Activated CD8-positive, alpha-beta memory T cell treated with anti-CD3 and anti-CD28 coated beads for 36 hours (primary cell): Measurements from ENCODE around the gene AUTS2. TPM values are rescaled to one million over a fixed set of nuclear protein-coding genes. Genes with fewer than 3 reads are reported as not detected.

ENCODE experiments used
- CTCF ChIA-PET: fragments of 350-600 bp; sonication (Branson Sonifier 250); formaldehyde crosslinking; loops from one replicate; lab custom pipeline; 2021; ENCODE audit warnings: antibody characterized with exemption; lab: Charles Lee
- POLR2A ChIA-PET: fragments of 350-600 bp; sonication (Branson Sonifier 250); formaldehyde crosslinking; loops from one replicate; lab custom pipeline; 2021; ENCODE audit warnings: antibody characterized with exemption; lab: Charles Lee
- total RNA-seq, 2 experiments: library from RNA; stranded (reverse); gene quantifications; one replicate each; pipeline ENCODE4 v1.2.3, GENCODE V29; 2021

AUTS2 gene
- total RNA-seq, 2 experiments from 2014 or later, result 3.4 to 3.5 TPM

- CTCF ChIA-PET, result no interaction called here
- POLR2A ChIA-PET, result no interaction called here
Observed at GRCh38 chr7:69620063-69620462, 21.8 kb downstream of the AUTS2 start.

DNA sequence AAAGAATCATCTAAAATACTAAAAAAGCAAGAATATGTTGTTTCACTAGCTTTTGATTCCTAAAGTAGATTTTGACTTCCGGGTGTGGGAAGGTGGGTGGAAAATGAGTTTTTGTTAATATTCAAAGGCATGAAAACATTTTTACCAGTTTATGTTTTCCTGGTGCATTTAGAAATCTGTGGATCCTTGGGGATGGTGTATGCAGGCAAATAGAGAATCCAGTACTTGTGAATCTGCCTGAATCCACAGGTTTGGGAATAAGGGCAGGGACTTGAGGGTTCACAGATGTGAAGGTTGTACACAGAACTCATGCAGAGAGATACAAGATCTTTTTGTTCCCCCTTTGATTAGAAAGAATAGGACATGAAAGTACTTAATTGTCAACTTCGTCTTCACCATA lies 22.4 kb downstream of the AUTS2 start:
- CTCF ChIA-PET, result no interaction called here
- POLR2A ChIA-PET, result no interaction called here

- ChIA-PET CTCF (no interaction called here), POLR2A (no interaction called here)
Observed at GRCh38 chr7:69622014-69622835, 23.9 kb downstream of the AUTS2 start.

DNA sequence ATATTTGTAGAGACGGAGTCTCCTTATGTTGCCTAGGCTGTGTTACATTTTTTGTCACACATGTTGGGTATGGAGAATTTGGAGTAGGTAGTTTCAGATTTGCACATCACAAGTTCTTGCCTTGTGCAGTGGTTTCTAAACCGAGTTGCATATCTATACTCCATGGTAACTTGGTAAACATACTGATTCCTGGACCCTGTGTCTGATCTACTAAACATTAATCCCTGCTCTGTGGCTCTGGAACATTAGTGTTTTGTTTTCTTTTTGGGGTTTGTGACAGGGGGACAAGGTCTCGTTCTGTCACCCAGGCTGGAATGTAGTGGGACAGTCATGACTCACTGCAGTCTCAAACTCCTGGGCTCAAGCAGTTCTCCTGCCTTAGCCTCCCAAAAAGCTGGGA lies 24.7 kb downstream of the AUTS2 start:
- CTCF ChIA-PET, result no interaction called here
- POLR2A ChIA-PET, result no interaction called here

- ChIA-PET CTCF (no interaction called here), POLR2A (no interaction called here)
Observed at GRCh38 chr7:69624435-69625230, 26.4 kb downstream of the AUTS2 start.

GRCh38 chr7:69625238-69625637 lies 27.0 kb downstream of the AUTS2 start:
- CTCF ChIA-PET, result no interaction called here
- POLR2A ChIA-PET, result no interaction called here

GRCh38 chr7:69625798-69626197 lies 27.5 kb downstream of the AUTS2 start:
- CTCF ChIA-PET, result no interaction called here
- POLR2A ChIA-PET, result no interaction called here

- POLR2A ChIA-PET, result no interaction called here
- CTCF ChIA-PET, result interaction anchor here (1.1 kb wide), 1 partner anchor 30 kb away, joined by 3 read pairs; no protein-coding TSS in a partner anchor
Observed at GRCh38 chr7:69630292-69630691, 32.0 kb downstream of the AUTS2 start.

GRCh38 chr7:69631131-69631530 lies 32.9 kb downstream of the AUTS2 start:
- ChIA-PET POLR2A (no interaction called here), CTCF (no interaction called here)

DNA sequence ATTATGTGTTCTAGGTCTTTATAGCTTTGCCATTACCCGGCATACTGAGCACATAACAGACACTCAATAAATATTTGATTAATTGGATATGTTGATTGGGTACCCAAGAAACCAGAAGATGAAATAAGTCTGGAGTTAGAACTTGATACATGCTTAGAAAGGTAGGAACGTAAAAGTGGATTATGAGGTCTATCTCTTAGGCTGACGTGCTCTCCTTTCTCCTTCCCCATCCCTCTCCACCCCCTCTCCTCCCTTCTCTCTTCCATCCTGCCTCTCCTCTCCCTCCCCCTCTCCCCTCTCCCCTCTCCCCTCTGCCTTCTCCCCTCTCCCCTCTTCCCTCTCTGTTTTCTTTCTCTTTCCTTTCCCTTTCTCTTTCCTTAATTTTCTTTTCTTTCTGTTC lies 34.0 kb downstream of the AUTS2 start:
- ChIA-PET CTCF (no interaction called here), POLR2A (no interaction called here)

GRCh38 chr7:69633122-69633831 lies 35.0 kb downstream of the AUTS2 start:
- POLR2A ChIA-PET, result no interaction called here
- CTCF ChIA-PET, result no interaction called here

DNA sequence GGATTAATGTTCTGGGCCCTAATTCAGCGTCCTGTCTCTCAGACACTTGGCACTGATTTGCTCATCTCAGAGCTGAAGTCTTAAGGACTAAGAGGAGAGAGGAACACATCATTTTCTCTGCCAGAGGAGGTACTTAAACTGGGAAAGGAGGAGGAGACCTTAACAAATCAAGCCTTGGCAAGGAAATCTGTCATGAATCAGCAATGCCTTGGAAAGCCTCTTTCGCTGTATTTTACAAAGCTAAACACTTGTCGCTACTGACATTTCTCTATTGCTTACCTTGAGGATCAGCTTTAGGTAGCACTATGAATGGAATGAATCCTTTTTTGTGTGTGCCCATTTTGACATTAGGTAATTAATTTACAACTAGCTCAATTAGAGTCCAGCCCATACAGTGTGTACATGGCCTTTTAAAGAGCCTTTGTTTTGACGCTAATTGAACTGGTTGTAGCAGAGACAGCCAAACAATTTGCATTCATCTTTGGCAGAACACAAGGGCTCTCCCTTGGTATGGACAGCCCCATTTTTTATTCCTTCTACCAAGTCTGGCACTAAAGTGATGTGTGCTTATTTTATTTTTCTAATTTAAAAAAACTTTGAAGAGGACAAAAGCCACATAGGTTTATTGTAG lies 37.4 kb downstream of the AUTS2 start:
- POLR2A ChIA-PET, result no interaction called here

DNA sequence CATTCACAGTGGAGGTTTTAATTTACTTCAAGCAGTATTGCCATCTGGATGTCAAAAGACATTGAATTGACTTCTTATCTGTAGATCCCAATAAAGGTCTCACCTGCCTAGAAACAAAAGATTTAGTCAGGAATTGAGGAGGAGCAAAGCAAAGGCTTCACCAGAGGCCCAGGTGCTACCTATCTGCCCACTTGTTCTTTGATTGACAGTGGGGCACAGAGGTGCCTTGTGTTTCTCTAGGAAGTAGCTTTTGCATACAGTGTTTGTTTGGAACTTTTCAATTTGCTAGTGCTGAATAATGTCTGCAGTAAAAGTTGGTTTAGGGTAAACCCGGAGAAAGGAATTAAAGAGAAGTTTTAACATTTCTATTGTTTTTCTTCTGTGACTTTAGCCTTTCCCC lies 40.4 kb downstream of the AUTS2 start:
- CTCF ChIA-PET, result no interaction called here
- POLR2A ChIA-PET, result no interaction called here

More for the DNA sequence above, 37.4 kb downstream of the AUTS2 start:
- CTCF ChIA-PET, result no interaction called here

- ChIA-PET CTCF (no interaction called here), POLR2A (no interaction called here)
Observed at GRCh38 chr7:69640216-69640615, 41.9 kb downstream of the AUTS2 start.

DNA sequence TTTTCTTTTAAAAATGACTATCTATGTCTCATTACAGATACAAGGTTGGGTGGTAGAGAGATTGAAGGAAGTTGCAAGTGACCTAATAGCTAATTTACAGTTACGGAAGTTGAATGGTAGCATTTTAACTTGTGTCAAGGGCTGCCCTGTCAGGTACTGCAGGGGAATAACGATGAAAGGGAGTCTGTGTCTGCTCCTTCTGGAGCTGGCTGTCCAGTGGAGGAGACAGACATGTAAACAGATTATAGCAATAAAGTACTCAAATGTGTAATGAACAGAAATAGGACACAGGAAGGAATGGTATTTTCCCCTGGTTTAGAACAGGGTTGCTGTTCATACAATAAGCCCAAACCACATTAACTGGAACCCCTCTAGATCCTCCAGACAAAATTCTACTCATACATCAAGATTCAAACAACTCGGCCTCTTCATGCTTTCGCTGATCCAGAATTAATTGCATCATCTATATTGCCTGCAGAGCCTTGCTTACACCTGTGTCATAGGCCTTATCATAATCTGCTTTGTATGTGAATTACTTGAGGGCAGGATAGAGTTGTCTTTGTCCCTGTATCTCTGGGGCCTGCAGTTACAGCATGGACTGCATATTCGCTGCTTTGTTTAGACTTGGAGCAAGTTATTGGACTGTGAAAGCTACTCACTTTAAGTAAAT lies 42.8 kb downstream of the AUTS2 start:
- CTCF ChIA-PET, result no interaction called here
- POLR2A ChIA-PET, result no interaction called here

GRCh38 chr7:69643265-69643664 lies 45.0 kb downstream of the AUTS2 start:
- ChIA-PET CTCF (no interaction called here), POLR2A (no interaction called here)

DNA sequence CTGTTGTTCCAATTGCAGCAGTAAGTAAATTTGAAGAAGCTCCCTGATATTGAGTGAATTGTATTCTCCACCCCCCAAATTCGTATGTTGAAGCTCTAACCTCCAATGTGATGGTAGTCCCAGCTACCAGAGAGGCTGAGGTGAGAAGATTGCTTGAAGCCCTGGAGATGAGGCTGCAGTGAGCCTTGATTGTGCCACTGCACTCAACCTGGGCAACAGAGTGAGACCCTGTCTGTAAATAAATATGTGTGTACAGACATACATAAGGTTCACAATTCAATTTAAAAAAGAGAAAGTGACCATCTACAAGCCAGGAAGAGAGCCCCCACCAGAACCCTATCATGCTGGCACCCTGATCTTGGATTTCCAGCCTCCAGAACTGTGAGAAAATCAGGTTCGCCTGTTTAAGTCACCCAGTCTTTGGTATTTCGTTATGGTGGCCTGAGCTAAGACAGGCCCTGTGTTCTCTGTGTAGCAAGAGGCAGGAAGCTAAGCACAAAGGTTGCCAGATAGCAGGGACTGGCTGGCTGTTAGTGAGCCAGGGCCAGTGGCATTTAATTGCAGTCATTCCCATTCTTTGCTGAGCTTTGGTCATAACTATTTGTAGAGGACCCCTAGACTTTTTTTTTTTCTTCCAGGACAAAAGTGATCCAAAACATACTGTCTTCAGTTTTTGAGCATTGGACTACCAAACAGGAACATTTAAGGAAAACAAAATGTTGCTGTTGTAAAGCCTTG lies 45.6 kb downstream of the AUTS2 start:
- ChIA-PET CTCF (no interaction called here), POLR2A (no interaction called here)

DNA sequence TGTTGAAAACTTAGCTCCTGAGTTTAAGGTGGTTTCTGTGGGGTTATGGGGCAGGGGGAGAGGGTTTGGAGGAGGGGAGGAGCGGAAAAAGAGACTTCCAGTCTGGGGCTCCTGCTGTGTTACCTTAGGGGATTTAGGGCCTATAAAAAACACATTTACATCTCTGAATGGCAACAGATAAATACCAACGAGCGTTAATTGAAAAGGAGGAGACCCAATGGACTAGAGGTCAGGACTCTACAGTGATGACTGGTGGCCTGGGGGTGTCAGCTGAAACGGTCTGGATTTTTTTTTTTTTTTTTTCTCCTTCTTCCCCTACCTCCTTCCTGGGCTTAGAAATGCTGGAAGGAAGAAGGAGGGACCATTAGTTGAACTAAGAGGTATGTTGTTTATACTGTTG lies 47.4 kb downstream of the AUTS2 start:
- POLR2A ChIA-PET, result interaction anchor here (0.5 kb wide), 1 partner anchor 13 kb away, joined by 3 read pairs; no protein-coding TSS in a partner anchor

More for the DNA sequence above, 47.4 kb downstream of the AUTS2 start:
- CTCF ChIA-PET, result no interaction called here
